Measurements from ENCODE around the gene CSTB. TPM values are rescaled to one million over a fixed set of nuclear protein-coding genes. Genes with fewer than 3 reads are reported as not detected.

CSTB gene
- total RNA-seq, 1 donor from 2014 or later: 16.0 TPM

DNA sequence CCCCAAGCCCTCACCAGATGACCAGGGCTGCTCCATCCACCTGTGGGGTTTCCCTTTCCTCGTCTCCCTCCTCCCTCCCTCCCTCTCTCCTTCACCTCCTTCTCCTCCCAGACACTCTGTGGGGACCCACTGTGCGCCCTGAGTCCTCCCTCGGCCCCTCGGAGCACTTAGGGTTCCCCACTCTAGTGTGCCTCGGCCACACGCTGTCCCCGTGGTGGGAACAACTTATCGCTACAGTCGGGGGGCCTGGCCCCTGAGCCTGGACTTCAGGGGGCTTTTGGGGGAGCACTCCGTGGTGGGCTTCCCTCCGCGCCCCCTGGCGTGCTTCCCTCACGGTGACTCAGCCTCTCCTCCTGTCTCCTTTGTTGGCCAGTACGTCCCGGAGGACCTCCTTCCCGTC, 27.5 kb downstream of the CSTB start:
- Mint-ChIP-seq H3K4me3 (no peak overlapping the region), H3K36me3 (ENCODE audit: low read depth) (peaks cover 74% of the 10 kb centered on the region), H3K9me3 (no peaks in the 10 kb centered on the region), H3K27me3 (no peaks in the 10 kb centered on the region), H3K4me1 (no peaks in the 10 kb centered on the region), H3K27ac (no peak overlapping the region)
- ATAC-seq (ENCODE audit: low read depth) (no peak), DNase-seq (no peak)
- POLR2A ChIA-PET: no interaction called here
- TF ChIP-seq, protein P1, sequence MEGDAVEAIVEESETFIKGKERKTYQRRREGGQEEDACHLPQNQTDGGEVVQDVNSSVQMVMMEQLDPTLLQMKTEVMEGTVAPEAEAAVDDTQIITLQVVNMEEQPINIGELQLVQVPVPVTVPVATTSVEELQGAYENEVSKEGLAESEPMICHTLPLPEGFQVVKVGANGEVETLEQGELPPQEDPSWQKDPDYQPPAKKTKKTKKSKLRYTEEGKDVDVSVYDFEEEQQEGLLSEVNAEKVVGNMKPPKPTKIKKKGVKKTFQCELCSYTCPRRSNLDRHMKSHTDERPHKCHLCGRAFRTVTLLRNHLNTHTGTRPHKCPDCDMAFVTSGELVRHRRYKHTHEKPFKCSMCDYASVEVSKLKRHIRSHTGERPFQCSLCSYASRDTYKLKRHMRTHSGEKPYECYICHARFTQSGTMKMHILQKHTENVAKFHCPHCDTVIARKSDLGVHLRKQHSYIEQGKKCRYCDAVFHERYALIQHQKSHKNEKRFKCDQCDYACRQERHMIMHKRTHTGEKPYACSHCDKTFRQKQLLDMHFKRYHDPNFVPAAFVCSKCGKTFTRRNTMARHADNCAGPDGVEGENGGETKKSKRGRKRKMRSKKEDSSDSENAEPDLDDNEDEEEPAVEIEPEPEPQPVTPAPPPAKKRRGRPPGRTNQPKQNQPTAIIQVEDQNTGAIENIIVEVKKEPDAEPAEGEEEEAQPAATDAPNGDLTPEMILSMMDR (IDR thresholded peaks at IDR 0.05): no peak
- CTCF ChIA-PET: no interaction called here
- intact Hi-C loops (cut with micrococcal nuclease): no loop called here

DNA sequence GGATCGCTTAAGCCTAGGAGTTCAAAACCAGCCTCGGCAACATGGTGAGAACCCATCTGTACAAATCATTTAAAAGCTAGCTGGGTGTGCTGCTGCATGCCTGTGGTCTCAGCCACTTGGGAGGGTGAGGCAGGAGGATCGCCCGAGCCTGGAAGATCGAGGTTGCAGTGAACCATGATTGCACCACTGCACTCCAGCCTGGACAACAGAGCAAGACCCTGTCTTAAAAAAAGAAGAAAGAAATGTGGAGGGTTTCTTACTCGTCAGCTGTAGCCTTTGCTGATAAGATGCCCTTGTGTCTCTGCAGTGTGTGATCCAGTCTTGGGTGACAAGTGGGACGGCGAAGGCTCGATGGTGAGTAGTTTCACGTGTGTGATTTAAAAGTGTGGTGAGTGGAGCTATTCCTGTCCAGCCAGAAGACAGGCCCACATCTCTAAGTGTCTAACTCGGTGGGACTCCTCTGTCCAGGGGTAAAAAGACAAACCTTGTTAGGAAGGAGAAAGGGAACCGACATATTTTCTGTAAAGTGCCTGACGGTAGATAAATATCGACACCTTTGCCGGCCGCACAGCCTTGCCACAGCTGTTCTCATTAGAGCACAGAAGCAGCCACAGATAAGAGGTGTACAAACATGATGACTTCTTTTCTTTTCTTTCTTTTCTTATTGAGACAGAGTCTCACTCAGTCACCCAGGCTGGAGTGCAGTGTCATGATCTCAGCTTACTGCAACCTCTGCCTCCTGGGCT, 30.2 kb downstream of the CSTB start:
- ATAC-seq (ENCODE audit: low read depth) (no peak), DNase-seq (no peak)
- Mint-ChIP-seq H3K4me1 (no peaks in the 10 kb centered on the region), H3K9me3 (no peaks in the 10 kb centered on the region), H3K27ac (no peak overlapping the region), H3K27me3 (no peaks in the 10 kb centered on the region), H3K36me3 (ENCODE audit: low read depth) (peaks cover 56% of the 10 kb centered on the region), H3K4me3 (no peak overlapping the region)
- CTCF ChIA-PET: no interaction called here
- intact Hi-C loops (cut with micrococcal nuclease): no loop called here
- POLR2A ChIA-PET: no interaction called here
- TF ChIP-seq, protein P1 (IDR thresholded peaks at IDR 0.05): no peak

DNA sequence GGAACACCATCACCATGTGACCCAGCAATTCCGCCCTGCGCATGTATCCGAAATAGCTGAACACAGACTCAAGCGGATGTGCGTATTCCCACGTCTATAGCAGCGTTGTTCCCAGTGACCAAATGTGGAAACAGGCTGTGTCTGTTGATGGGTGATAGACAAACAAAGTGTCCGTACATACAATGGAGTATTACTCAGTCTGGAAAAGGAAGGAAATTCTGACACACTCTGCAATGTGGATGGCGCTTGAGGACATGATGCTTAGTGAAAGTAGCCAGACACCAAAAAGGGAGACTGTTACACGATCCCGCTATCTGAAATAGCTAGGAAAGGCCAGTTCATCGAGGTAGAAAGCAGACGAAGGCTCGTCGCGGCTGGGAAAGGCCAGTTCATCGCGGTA, 31.4 kb downstream of the CSTB start:
- H3K4me1 Mint-ChIP-seq: peaks cover 4% of the 10 kb centered on the region
- H3K4me3 Mint-ChIP-seq: no peak overlapping the region
- ATAC-seq (ENCODE audit: low read depth): no peak
- H3K9me3 Mint-ChIP-seq: no peaks in the 10 kb centered on the region
- intact Hi-C loops (cut with micrococcal nuclease): no loop called here
- CTCF ChIA-PET: no interaction called here
- TF ChIP-seq, protein P1 (IDR thresholded peaks at IDR 0.05): no peak
- DNase-seq: no peak
- H3K36me3 Mint-ChIP-seq (ENCODE audit: low read depth): peaks cover 49% of the 10 kb centered on the region
- no peaks in the 10 kb centered on the region for H3K27me3 Mint-ChIP-seq
- POLR2A ChIA-PET: no interaction called here
- H3K27ac Mint-ChIP-seq: no peak overlapping the region

- ChIA-PET CTCF (no interaction called here), POLR2A (no interaction called here)
- ATAC-seq (ENCODE audit: low read depth) (no peak), DNase-seq (no peak)
- intact Hi-C loops (cut with micrococcal nuclease): no loop called here
- Mint-ChIP-seq H3K9me3 (no peaks in the 10 kb centered on the region), H3K27me3 (no peaks in the 10 kb centered on the region), H3K27ac (no peak overlapping the region), H3K36me3 (ENCODE audit: low read depth) (peaks cover 43% of the 10 kb centered on the region), H3K4me3 (no peak overlapping the region), H3K4me1 (peaks cover 4% of the 10 kb centered on the region)
- TF ChIP-seq, protein P1 (IDR thresholded peaks at IDR 0.05): no peak
Measured at GRCh38 chr21:43743947-43744346, 32.2 kb downstream of the CSTB start.

DNA sequence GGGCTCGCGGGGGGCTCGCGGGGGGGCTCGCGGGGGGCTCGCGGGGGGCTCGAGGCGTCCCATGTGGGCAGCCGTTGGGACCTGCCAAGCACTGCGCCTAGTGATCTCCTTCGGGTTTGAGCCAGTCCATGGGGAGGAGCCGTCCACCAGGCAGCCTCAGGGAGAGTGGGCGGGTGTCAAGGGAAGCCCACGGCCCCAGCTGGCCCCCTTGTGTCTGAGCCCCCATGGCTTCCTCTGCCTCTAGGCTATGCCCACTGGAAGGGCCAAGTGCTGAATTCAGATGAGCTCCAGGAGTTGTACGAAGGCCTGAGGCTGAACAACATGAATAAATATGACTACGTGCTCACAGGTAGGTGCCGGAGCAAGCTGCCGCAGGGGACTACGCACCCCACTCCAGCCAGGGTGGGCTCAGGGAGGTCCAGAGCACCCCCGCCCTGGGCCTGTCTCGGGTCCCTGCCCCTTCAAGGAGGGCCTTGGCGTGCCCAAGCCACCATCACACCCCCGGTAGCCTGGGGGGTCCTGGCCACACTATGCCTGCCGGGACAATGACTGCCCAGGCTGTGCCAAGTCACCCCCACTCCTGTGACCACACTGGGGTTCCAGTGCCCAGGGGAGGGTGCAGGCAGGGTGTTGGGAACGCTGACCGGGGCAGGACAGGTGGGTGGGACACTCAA, 34.5 kb downstream of the CSTB start:
- intact Hi-C loops (cut with micrococcal nuclease): no loop called here
- DNase-seq: no peak
- Mint-ChIP-seq H3K27ac (no peak overlapping the region), H3K4me1 (peaks cover 4% of the 10 kb centered on the region), H3K27me3 (no peaks in the 10 kb centered on the region), H3K4me3 (no peak overlapping the region), H3K36me3 (ENCODE audit: low read depth) (peaks cover 32% of the 10 kb centered on the region), H3K9me3 (no peaks in the 10 kb centered on the region)
- ChIA-PET CTCF (no interaction called here), POLR2A (interaction anchor here (1.6 kb wide), 1 partner anchor 13 kb away, joined by 5 read pairs; no protein-coding TSS in a partner anchor)
- ATAC-seq (ENCODE audit: low read depth): no peak
- TF ChIP-seq, protein P1 (IDR thresholded peaks at IDR 0.05): no peak
